Prostate gland (tissue), 2 donors: Measurements from ENCODE around the gene ZMIZ1. TPM values are rescaled to one million over a fixed set of nuclear protein-coding genes. Genes with fewer than 3 reads are reported as not detected.

ENCODE experiments used
- DNase-seq: peaks from one replicate; pipeline ENCODE4 v3.0.0-alpha.2; 2019; ENCODE audit warnings: low spot score
- H3K27ac ChIP-seq, 2 donors: fragments of 200-600 bp; sonication (generic); 2 replicates each; pipeline ENCODE4 v1.5.1; 2017 to 2019
- H3K27me3 ChIP-seq: fragments of 200-600 bp; sonication (generic); replicated peaks from 2 replicates; pipeline ENCODE4 v1.5.1; 2019; ENCODE audit not compliant: insufficient read depth
- H3K36me3 ChIP-seq, 2 donors: fragments of 200-600 bp; sonication (generic); 1 replicate in 1 of 2; 2 replicates in 1 of 2; pipeline versions ENCODE4 v1.5.1 to v1.8.1; 2017 to 2019
- H3K4me1 ChIP-seq: fragments of 200-600 bp; sonication (generic); replicated peaks from 2 replicates; pipeline ENCODE4 v1.5.1; 2019
- H3K4me3 ChIP-seq, 2 donors: fragments of 200-600 bp; sonication (generic); 2 replicates each; pipeline ENCODE4 v1.5.1; 2017 to 2019
- H3K9me3 ChIP-seq: fragments of 200-600 bp; sonication (generic); 2 replicates; pipeline ENCODE4 v1.5.1; 2017
- POLR2A ChIP-seq: fragments of 450-650 bp; IDR thresholded peaks from one replicate; pipeline ENCODE4 v1.6.1; 2016; ENCODE audit warnings: antibody characterized with exemption, mild to moderate bottlenecking
- POLR2AphosphoS5 ChIP-seq: sonication (generic); formaldehyde crosslinking; IDR thresholded peaks from one replicate; pipeline ENCODE4 v1.6.1; 2017; ENCODE audit warnings: antibody characterized with exemption
- WGBS: methylation state at CpG from one replicate; pipeline ENCODE4 v1.1.5; 2018; 5-methylcytosine and 5-hydroxymethylcytosine counted together
- intact Hi-C: fragments of 100-400 bp; cut with DNase I; formaldehyde crosslinking; loops from one replicate; pipeline ENCODE4 v1.14.2; 2022
- total RNA-seq, 2 donors: library from RNA; depleted of rRNA; stranded (reverse); fragments of >200 nt; gene quantifications; one replicate each; pipeline ENCODE4 v1.1.0, GENCODE V29; 2016
- TF ChIP-seq, protein P1 (sequence below), 4 experiments: fragments of 200-600 bp in 2 of 4; fragments of 450-650 bp in 2 of 4; sonication (generic) in 2 of 4; IDR thresholded peaks; 1 replicate in 3 of 4; 2 replicates in 1 of 4; pipeline ENCODE4 v1.5.1; 2016 to 2019; ENCODE audit warnings: antibody characterized with exemption in 4 of 4, mild to moderate bottlenecking in 2 of 4, moderate library complexity in 2 of 4

ZMIZ1 gene
- total RNA-seq, 2 donors from 2014 or later: 69.6 to 78.5 TPM

DNA sequence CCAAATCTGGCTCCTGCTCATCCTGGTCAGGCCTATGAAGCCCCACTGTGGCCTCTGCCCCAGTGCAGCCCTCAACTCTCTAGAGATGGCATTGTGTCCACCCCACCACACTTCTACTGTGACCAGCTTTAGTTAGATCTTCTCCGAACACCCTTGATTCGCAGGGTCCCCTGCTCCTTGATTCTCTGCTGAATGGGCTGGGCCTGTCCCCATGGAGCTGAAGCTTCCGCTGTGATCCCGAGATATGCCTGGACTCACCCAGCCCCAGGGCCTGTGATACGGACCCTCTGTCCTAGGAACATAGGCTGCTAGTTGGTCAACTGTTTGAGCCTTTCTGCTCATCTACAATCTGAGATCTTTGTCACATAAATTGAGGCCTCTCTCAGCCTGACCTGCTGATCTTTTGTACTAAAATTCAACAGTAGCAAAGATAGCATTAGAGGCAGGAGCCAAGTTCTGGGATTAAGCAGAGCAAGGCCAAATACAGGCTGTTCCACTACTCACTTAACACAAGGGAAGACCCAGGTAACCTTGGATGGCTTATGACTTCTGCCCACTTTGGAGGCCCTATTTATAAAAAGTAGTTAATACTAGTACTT lies 272.0 kb downstream of the ZMIZ1 start:
- H3K36me3 ChIP-seq: no peaks in the 10 kb centered on the region
- no peaks in the 10 kb centered on the region for H3K27me3 ChIP-seq
- no peaks in the 10 kb centered on the region for H3K9me3 ChIP-seq
- H3K4me3 ChIP-seq: no peak overlapping the region
- no peak for DNase-seq
- intact Hi-C loops: no loop called here
- H3K4me1 ChIP-seq: no peaks in the 10 kb centered on the region
- TF ChIP-seq POLR2AphosphoS5 (no peak), POLR2A (no peak)
- TF ChIP-seq, protein P1, sequence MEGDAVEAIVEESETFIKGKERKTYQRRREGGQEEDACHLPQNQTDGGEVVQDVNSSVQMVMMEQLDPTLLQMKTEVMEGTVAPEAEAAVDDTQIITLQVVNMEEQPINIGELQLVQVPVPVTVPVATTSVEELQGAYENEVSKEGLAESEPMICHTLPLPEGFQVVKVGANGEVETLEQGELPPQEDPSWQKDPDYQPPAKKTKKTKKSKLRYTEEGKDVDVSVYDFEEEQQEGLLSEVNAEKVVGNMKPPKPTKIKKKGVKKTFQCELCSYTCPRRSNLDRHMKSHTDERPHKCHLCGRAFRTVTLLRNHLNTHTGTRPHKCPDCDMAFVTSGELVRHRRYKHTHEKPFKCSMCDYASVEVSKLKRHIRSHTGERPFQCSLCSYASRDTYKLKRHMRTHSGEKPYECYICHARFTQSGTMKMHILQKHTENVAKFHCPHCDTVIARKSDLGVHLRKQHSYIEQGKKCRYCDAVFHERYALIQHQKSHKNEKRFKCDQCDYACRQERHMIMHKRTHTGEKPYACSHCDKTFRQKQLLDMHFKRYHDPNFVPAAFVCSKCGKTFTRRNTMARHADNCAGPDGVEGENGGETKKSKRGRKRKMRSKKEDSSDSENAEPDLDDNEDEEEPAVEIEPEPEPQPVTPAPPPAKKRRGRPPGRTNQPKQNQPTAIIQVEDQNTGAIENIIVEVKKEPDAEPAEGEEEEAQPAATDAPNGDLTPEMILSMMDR (IDR thresholded peaks at IDR 0.05): no peak
- WGBS: 91% methylated on average over 5 of the region's 5 CpGs
- H3K27ac ChIP-seq: peak overlapping the region; percentile 2 to 34

DNA sequence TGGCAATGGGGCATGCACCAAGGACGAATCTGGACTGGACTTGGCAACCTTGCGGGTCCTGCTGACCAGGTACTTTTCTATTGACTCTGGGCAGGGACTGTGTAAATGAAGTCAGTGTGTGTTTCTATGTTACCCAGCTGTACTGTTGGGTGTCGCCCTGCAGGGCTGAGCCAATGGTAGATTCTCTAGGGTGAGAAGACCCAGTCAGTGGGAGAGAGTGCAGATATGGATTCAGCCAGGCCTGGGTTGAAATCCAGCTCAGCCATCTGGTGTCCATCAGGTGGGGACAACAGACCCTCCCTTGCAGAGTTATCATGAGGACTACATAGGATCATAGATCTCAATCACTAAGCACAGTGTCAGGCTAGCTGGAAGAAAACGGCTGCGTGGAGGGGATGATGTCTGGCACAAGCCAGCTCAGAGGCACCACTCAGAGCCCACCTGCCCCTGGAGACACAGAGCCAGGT lies 273.6 kb downstream of the ZMIZ1 start:
- Histone ChIP-seq H3K4me3 (no peak overlapping the region), H3K27me3 (no peaks in the 10 kb centered on the region), H3K36me3 (no peaks in the 10 kb centered on the region), H3K9me3 (no peaks in the 10 kb centered on the region), H3K4me1 (no peaks in the 10 kb centered on the region), H3K27ac (peak overlapping the region; percentile 8 to 70)
- intact Hi-C loops: no loop called here
- peak; percentile 63 for DNase-seq
- WGBS: 68% methylated on average over 5 of the region's 5 CpGs
- TF ChIP-seq, protein P1 (IDR thresholded peaks at IDR 0.05): no peak
- peak; percentile 82 for TF ChIP-seq POLR2AphosphoS5
- TF ChIP-seq POLR2A: no peak

DNA sequence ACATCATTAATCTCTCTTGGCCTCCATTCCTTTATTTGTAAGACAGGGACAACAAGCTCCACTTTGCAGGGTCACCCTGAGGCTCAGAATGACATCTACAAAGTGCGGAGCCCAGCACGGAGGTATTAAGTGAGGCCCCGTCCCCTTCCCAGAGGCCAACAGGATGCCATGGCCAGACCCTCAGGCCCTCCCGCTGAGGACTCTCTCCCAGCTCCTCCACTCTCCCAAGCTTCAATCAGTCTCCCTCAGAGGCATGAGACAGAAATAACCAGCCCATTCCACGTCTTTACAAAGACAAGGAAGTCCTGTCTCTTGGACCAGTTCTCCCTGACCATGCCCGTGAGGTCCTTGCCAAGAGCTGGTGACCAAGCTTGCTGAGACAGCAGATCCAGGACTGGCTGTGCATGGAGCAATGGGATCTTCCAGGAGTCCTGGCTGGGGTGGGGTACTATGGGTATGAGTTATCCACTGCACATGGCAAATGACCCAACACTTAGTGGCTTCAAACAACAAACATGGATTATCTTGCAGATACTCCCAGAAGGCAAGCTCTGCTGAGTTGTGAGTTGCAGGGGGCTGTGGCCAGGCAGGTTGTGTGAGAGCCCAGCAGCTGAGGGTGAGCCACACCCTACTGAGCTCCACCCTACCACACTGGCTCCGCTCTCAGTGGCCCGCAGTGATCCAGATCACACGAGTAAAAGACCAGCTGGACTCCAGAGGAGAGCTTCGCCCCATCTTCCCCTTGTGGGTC lies 274.2 kb downstream of the ZMIZ1 start:
- WGBS: 76% methylated on average over 10 of the region's 10 CpGs
- Histone ChIP-seq H3K4me3 (no peak overlapping the region), H3K36me3 (no peaks in the 10 kb centered on the region), H3K27me3 (no peaks in the 10 kb centered on the region), H3K9me3 (no peaks in the 10 kb centered on the region), H3K4me1 (no peaks in the 10 kb centered on the region), H3K27ac (peak overlapping the region; percentile 8 to 70)
- intact Hi-C loops: no loop called here
- TF ChIP-seq POLR2AphosphoS5 (peak; percentile 60), POLR2A (no peak)
- TF ChIP-seq, protein P1 (IDR thresholded peaks at IDR 0.05): no peak
- peak; percentile 60 for DNase-seq

DNA sequence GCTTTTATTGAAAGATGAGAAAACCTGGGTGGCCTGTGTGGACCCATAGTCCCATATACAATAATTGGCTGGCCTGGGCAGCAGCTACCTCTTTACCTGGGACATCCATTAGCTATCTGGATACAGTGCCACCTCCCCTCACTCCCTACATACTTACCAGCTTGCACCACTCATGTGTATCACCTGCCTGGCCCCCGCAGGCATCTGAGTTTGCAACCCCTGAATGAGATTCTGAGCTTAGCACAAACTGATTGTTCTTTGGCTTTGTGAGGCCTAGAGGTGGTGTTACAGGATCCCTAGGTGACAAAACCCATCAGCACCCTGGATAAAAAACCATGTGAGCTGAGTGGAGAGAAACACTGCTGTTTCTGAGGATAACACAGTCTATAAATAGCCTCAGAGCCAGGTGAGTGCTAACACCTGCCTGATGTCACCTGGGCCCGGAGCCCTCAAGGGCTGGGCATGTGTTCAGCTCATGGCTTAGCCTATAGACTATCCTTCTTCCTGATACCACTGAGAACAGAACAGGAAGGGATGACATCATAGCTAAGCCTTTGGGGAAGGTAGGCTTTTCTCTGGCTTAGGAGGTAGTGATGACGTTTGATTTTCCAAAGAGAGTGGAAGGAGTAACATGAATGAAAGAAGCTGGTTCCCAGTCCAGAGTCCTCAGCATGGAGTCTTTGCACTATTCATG lies 275.9 kb downstream of the ZMIZ1 start:
- no peaks in the 10 kb centered on the region for H3K27me3 ChIP-seq
- no peak overlapping the region for H3K27ac ChIP-seq
- no peak overlapping the region for H3K4me3 ChIP-seq
- DNase-seq: no peak
- no peaks in the 10 kb centered on the region for H3K4me1 ChIP-seq
- 86% methylated on average over 3 of the region's 3 CpGs for WGBS
- TF ChIP-seq, protein P1 (IDR thresholded peaks at IDR 0.05): no peak
- intact Hi-C loops: no loop called here
- no peaks in the 10 kb centered on the region for H3K36me3 ChIP-seq
- H3K9me3 ChIP-seq: no peaks in the 10 kb centered on the region
